ENCODE data around the gene GPR68. TPM values are rescaled to one million over a fixed set of nuclear protein-coding genes. Genes with fewer than 3 reads are reported as not detected.

The GPR68 gene
- total RNA-seq, 4 donors from 2014 or later = 0.21 to 4.1 (median 0.52) TPM

GRCh38 chr14:91197631-91198030 lies 46.9 kb downstream of the GPR68 start:
- no peak for DNase-seq (ENCODE audit: low spot score in 2 of 2)
- no peaks in the 10 kb centered on the region for H3K27me3 ChIP-seq
- H3K4me1 ChIP-seq = peaks cover 0 to 5% (median 0%) of the 10 kb centered on the region in 4 donors
- peaks cover 0 to 89% (median 6%) of the 10 kb centered on the region in 3 donors for H3K36me3 ChIP-seq
- H3K9me3 ChIP-seq = peaks cover 0 to 3% (median 0%) of the 10 kb centered on the region in 4 donors
- TF ChIP-seq CTCF (IDR thresholded peaks at IDR 0.05) (no peak), EP300 (IDR thresholded peaks at IDR 0.05) (no peak)
- H3K27ac ChIP-seq = no peak overlapping the region
- H3K4me3 ChIP-seq = no peak overlapping the region

DNA sequence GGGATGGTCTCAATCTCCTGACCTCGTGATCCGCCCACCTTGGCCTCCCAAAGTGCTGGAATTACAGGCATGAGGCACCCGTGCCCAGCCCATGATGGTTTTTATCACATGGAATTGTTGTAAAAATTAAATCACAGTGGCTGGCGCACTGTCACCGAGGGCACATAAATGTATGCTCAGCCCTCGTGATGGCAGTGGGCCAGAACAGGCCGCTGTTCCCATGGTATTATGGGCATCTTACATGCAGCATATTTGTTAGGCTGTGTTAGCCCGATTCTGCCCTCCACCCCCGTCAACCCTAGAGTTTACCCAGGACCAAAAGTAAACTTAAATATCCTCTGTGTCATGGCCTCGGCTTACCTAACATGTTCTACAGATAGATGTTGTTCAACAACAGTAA lies 48.6 kb downstream of the GPR68 start:
- DNase-seq (ENCODE audit: low spot score in 2 of 2) = no peak
- H3K4me1 ChIP-seq = no peaks in the 10 kb centered on the region
- 89 to 91% methylated on average over 10 of the region's 10 CpGs for WGBS, 2 donors
- no peak overlapping the region for H3K27ac ChIP-seq
- TF ChIP-seq POLR2A (IDR thresholded peaks at IDR 0.05) = no peak
- TF ChIP-seq CTCF (IDR thresholded peaks at IDR 0.05) = no peak
- TF ChIP-seq EP300 (IDR thresholded peaks at IDR 0.05) = no peak
- no peak overlapping the region for H3K4me3 ChIP-seq
- H3K27me3 ChIP-seq = no peaks in the 10 kb centered on the region
- no peaks in the 10 kb centered on the region for H3K9me3 ChIP-seq
- H3K36me3 ChIP-seq = peaks cover 0 to 91% (median 6%) of the 10 kb centered on the region in 3 donors

GRCh38 chr14:91193069-91193468 lies 51.4 kb downstream of the GPR68 start:
- Histone ChIP-seq H3K27me3 (no peaks in the 10 kb centered on the region), H3K4me1 (no peaks in the 10 kb centered on the region), H3K4me3 (no peak overlapping the region), H3K36me3 (peaks cover 0 to 91% (median 0%) of the 10 kb centered on the region in 3 donors), H3K27ac (no peak overlapping the region), H3K9me3 (no peaks in the 10 kb centered on the region)
- DNase-seq (ENCODE audit: low spot score in 2 of 2) = no peak
- TF ChIP-seq POLR2A (IDR thresholded peaks at IDR 0.05) = no peak
- no peak for TF ChIP-seq EP300 (IDR thresholded peaks at IDR 0.05)
- no peak for TF ChIP-seq CTCF (IDR thresholded peaks at IDR 0.05)
- 86 to 87% methylated on average over 12 of the region's 12 CpGs for WGBS, 2 donors

GRCh38 chr14:91190853-91191252 lies 53.7 kb downstream of the GPR68 start:
- no peak for DNase-seq (ENCODE audit: low spot score in 2 of 2)

GRCh38 chr14:91187271-91187670 lies 57.2 kb downstream of the GPR68 start:
- no peak for DNase-seq (ENCODE audit: low spot score in 2 of 2)
- 90 to 92% methylated on average over 13 of the region's 13 CpGs for WGBS, 2 donors
- Histone ChIP-seq H3K4me3 (no peak overlapping the region), H3K27ac (no peak overlapping the region), H3K9me3 (no peaks in the 10 kb centered on the region), H3K4me1 (no peaks in the 10 kb centered on the region), H3K27me3 (no peaks in the 10 kb centered on the region), H3K36me3 (peaks cover 3 to 90% (median 12%) of the 10 kb centered on the region in 3 donors)
- no peak for TF ChIP-seq EP300 (IDR thresholded peaks at IDR 0.05)
- no peak for TF ChIP-seq CTCF (IDR thresholded peaks at IDR 0.05)

More at GRCh38 chr14:91190853-91191252, 53.7 kb downstream of the GPR68 start:
- Histone ChIP-seq H3K9me3 (no peaks in the 10 kb centered on the region), H3K27me3 (no peaks in the 10 kb centered on the region), H3K27ac (no peak overlapping the region), H3K4me1 (no peaks in the 10 kb centered on the region), H3K4me3 (no peak overlapping the region), H3K36me3 (peaks cover 0 to 91% (median 0%) of the 10 kb centered on the region in 3 donors)
- no peak for TF ChIP-seq POLR2A (IDR thresholded peaks at IDR 0.05)
- TF ChIP-seq CTCF (IDR thresholded peaks at IDR 0.05) = no peak
- no peak for TF ChIP-seq EP300 (IDR thresholded peaks at IDR 0.05)
- WGBS, 2 donors = 91 to 94% methylated on average over 9 of the region's 9 CpGs
